Naive thymus-derived CD4-positive, alpha-beta T cell (primary cell): Measurements from ENCODE around the gene INCA1. TPM values are rescaled to one million over a fixed set of nuclear protein-coding genes. Genes with fewer than 3 reads are reported as not detected.

Source experiments
- ATAC-seq: fragments of 150-1000 bp; cut with Tn5 transposase; 2 replicates; pipeline ENCODE4 v1.10.0; 2021; ENCODE audit warnings: mild to moderate bottlenecking, moderate library complexity
- CTCF ChIA-PET: fragments of 350-600 bp; sonication (Branson Sonifier 250); formaldehyde crosslinking; loops from one replicate; lab custom pipeline; 2021; ENCODE audit warnings: antibody characterized with exemption; lab: Charles Lee
- POLR2A ChIA-PET: fragments of 350-600 bp; sonication (Branson Sonifier 250); formaldehyde crosslinking; loops from one replicate; lab custom pipeline; 2021; ENCODE audit warnings: antibody characterized with exemption, inconsistent platforms; lab: Charles Lee
- DNase-seq, 9 donors: peaks; one replicate each; pipeline versions ENCODE4 v3.0.0 to v3.0.0-alpha.2; 2020 to 2022; ENCODE audit warnings: mixed read lengths in 1 of 9
- H3K27ac ChIP-seq: one replicate; pipeline ENCODE4 v1.7.0; 2013; ENCODE audit warnings: mild to moderate bottlenecking, low read depth, low read length, moderate library complexity
- H3K27me3 ChIP-seq, 2 donors: one replicate each; pipeline ENCODE4 v1.7.0; 2013; ENCODE audit warnings: low read length in 2 of 2, mild to moderate bottlenecking in 2 of 2, moderate library complexity in 2 of 2; ENCODE audit not compliant: control insufficient read depth in 2 of 2, insufficient read depth in 2 of 2
- H3K36me3 ChIP-seq, 3 experiments: 1 replicate in 2 of 3; 2 replicates in 1 of 3; pipeline ENCODE4 v1.7.0; 2013; ENCODE audit warnings: low read length in 3 of 3, mild to moderate bottlenecking in 3 of 3, moderate library complexity in 1 of 3; ENCODE audit not compliant: insufficient read depth in 3 of 3, control insufficient read depth in 2 of 3
- H3K4me1 ChIP-seq, 2 donors: one replicate each; pipeline ENCODE4 v1.7.0; 2013; ENCODE audit warnings: low read length in 2 of 2, mild to moderate bottlenecking in 2 of 2, moderate library complexity in 1 of 2; ENCODE audit not compliant: control insufficient read depth in 2 of 2, insufficient read depth in 2 of 2
- H3K4me3 ChIP-seq: 2 replicates; pipeline ENCODE4 v1.7.0; 2013; ENCODE audit warnings: mild to moderate bottlenecking, low read length
- H3K9me3 ChIP-seq, 3 experiments: 1 replicate in 2 of 3; 2 replicates in 1 of 3; pipeline ENCODE4 v1.7.0; 2013; ENCODE audit warnings: low read length in 3 of 3; ENCODE audit not compliant: control insufficient read depth in 2 of 3
- H3K27ac Mint-ChIP-seq, 9 donors: one replicate each; pipeline ENCODE4 v1.8.0; 2020 to 2022; ENCODE audit warnings: mixed read lengths in 9 of 9, mild to moderate bottlenecking in 8 of 9, moderate library complexity in 5 of 9, inconsistent platforms in 2 of 9
- H3K27me3 Mint-ChIP-seq, 5 donors: one replicate each; pipeline ENCODE4 v1.8.0; 2021 to 2022; ENCODE audit warnings: mixed read lengths in 5 of 5, mild to moderate bottlenecking in 1 of 5
- H3K36me3 Mint-ChIP-seq, 5 donors: one replicate each; pipeline ENCODE4 v1.8.0; 2020 to 2022; ENCODE audit warnings: mixed read lengths in 5 of 5, mild to moderate bottlenecking in 3 of 5, inconsistent platforms in 1 of 5
- H3K4me1 Mint-ChIP-seq, 7 donors: one replicate each; pipeline ENCODE4 v1.8.0; 2020 to 2022; ENCODE audit warnings: mixed read lengths in 7 of 7, mild to moderate bottlenecking in 3 of 7, inconsistent platforms in 1 of 7
- H3K4me3 Mint-ChIP-seq, 10 donors: one replicate each; pipeline ENCODE4 v1.8.0; 2020 to 2022; ENCODE audit warnings: mild to moderate bottlenecking in 10 of 10, mixed read lengths in 10 of 10, moderate library complexity in 6 of 10, inconsistent platforms in 2 of 10
- H3K9me3 Mint-ChIP-seq, 11 donors: one replicate each; pipeline ENCODE4 v1.8.0; 2020 to 2022; ENCODE audit warnings: mixed read lengths in 11 of 11, mild to moderate bottlenecking in 4 of 11, inconsistent platforms in 1 of 11, moderate library complexity in 1 of 11
- intact Hi-C, 2 donors: fragments of 100-400 bp; cut with micrococcal nuclease; formaldehyde crosslinking; loops; one replicate each; pipeline ENCODE4 v1.15.1; 2023
- polyA plus RNA-seq, 2 donors: library from polyadenylated mRNA; unstranded; fragments of 300-500 nt; fragmentation: Illumina TruSeq; gene quantifications; one replicate each; pipeline ENCODE4 v1.2.3, GENCODE V29; 2021
- total RNA-seq, 6 experiments: library from RNA in 5 of 6; stranded (reverse) in 5 of 6; gene quantifications; 1 replicate in 5 of 6; 2 replicates in 1 of 6; pipeline ENCODE4 v1.2.3 and lab custom pipeline; 2021 to 2026

INCA1 gene
- total and polyA plus RNA-seq, 7 experiments from 2014 or later = 0.38 to 0.42 (median 0.41) TPM; not detected in 3

- H3K36me3 ChIP-seq = no peaks in the 10 kb centered on the region
- Mint-ChIP-seq H3K27me3 (peaks cover 0 to 7% (median 0%) of the 10 kb centered on the region in 5 donors), H3K4me3 (peak within 1 kb of the TSS in 2 of 10 donors; percentile 11 to 20), H3K9me3 (peaks cover 0 to 4% (median 0%) of the 10 kb centered on the region in 11 donors), H3K27ac (peak within 1 kb of the TSS in 2 of 9 donors; percentile 41 to 55), H3K36me3 (peaks cover 0 to 5% (median 0%) of the 10 kb centered on the region in 5 donors), H3K4me1 (peaks cover 5 to 35% (median 22%) of the 10 kb centered on the region in 7 donors)
- intact Hi-C loops = no loop called here
- H3K4me1 ChIP-seq = peaks cover 10 to 16% of the 10 kb centered on the region in 2 donors
- no peak within 1 kb of the TSS for H3K4me3 ChIP-seq
- H3K27ac ChIP-seq = no peak within 1 kb of the TSS
- DNase-seq = no peak
- H3K9me3 ChIP-seq = no peaks in the 10 kb centered on the region
- POLR2A ChIA-PET = interaction anchor here (1.1 kb wide), 1 partner anchor 27 kb away, joined by 5 read pairs; no protein-coding TSS in a partner anchor
- ATAC-seq = no peak
- no peaks in the 10 kb centered on the region for H3K27me3 ChIP-seq
- CTCF ChIA-PET = interaction anchor here (0.6 to 8.9 kb wide), 4 partner anchors 9 to 54 kb away, joined by 3 to 118 read pairs (median 6); no protein-coding TSS in a partner anchor
These were observed 38.0 kb upstream of the INCA1 start, which contains the start of gene SLC52A1 for GRCh38 chr17:5035315-5035714. SLC52A1 (minus strand) TSS chr17:5035426; CDS start chr17:5034606, 820 bp downstream.

- intact Hi-C loops = loop anchor here in 1 of 2 donors (5.0 kb wide), 1 partner anchor 47 kb away; the partner anchor contains the start of gene CAMTA2
- Histone ChIP-seq H3K27me3 (no peaks in the 10 kb centered on the region), H3K4me1 (peaks cover 10 to 17% of the 10 kb centered on the region in 2 donors), H3K27ac (no peak overlapping the region), H3K9me3 (no peaks in the 10 kb centered on the region), H3K36me3 (no peaks in the 10 kb centered on the region), H3K4me3 (no peak overlapping the region)
- ATAC-seq (no peak), DNase-seq (no peak)
- peaks cover 5 to 34% (median 22%) of the 10 kb centered on the region in 7 donors for H3K4me1 Mint-ChIP-seq
- POLR2A ChIA-PET = interaction anchor here (1.1 to 4.3 kb wide), 2 partner anchors 15 to 27 kb away, joined by 5 to 18 read pairs; no protein-coding TSS in a partner anchor
- H3K27me3 Mint-ChIP-seq = peaks cover 0 to 7% (median 0%) of the 10 kb centered on the region in 5 donors
- peaks cover 0 to 1% (median 0%) of the 10 kb centered on the region in 11 donors for H3K9me3 Mint-ChIP-seq
- CTCF ChIA-PET = interaction anchor here (0.7 to 8.9 kb wide), 5 partner anchors 10 to 619 kb away, joined by 3 to 118 read pairs (median 3); no protein-coding TSS in a partner anchor
- H3K36me3 Mint-ChIP-seq = peaks cover 0 to 2% (median 0%) of the 10 kb centered on the region in 5 donors
- H3K4me3 Mint-ChIP-seq = peak overlapping the region in 1 of 10 donors; percentile 20
- H3K27ac Mint-ChIP-seq = peak overlapping the region in 2 of 9 donors; percentile 41 to 55
These were observed 37.3 kb upstream of the INCA1 start for GRCh38 chr17:5034651-5035050.

- ChIA-PET POLR2A (interaction anchor here (1.1 to 4.3 kb wide), 2 partner anchors 15 to 28 kb away, joined by 5 to 18 read pairs; no protein-coding TSS in a partner anchor), CTCF (interaction anchor here (0.7 to 8.9 kb wide), 3 partner anchors 11 to 618 kb away, joined by 3 to 118 read pairs (median 4); no protein-coding TSS in a partner anchor)
- no peak overlapping the region for H3K27ac Mint-ChIP-seq
- no peaks in the 10 kb centered on the region for H3K36me3 ChIP-seq
- H3K27ac ChIP-seq = no peak overlapping the region
- intact Hi-C loops = loop anchor here in 1 of 2 donors (5.0 kb wide), 1 partner anchor 47 kb away; the partner anchor contains the start of gene CAMTA2
- DNase-seq (no peak), ATAC-seq (no peak)
- peaks cover 10 to 17% of the 10 kb centered on the region in 2 donors for H3K4me1 ChIP-seq
- peaks cover 5 to 32% (median 22%) of the 10 kb centered on the region in 7 donors for H3K4me1 Mint-ChIP-seq
- H3K4me3 ChIP-seq = no peak overlapping the region
- no peaks in the 10 kb centered on the region for H3K36me3 Mint-ChIP-seq
- H3K27me3 Mint-ChIP-seq = peaks cover 0 to 7% (median 0%) of the 10 kb centered on the region in 5 donors
- H3K27me3 ChIP-seq = no peaks in the 10 kb centered on the region
- no peaks in the 10 kb centered on the region for H3K9me3 ChIP-seq
- H3K4me3 Mint-ChIP-seq = peak overlapping the region in 1 of 10 donors; percentile 20
- no peaks in the 10 kb centered on the region for H3K9me3 Mint-ChIP-seq
These were observed 36.7 kb upstream of the INCA1 start for GRCh38 chr17:5034063-5034462.

- no peaks in the 10 kb centered on the region for H3K36me3 ChIP-seq
- H3K4me3 ChIP-seq = no peak overlapping the region
- Mint-ChIP-seq H3K27ac (no peak overlapping the region), H3K27me3 (peaks cover 0 to 7% (median 0%) of the 10 kb centered on the region in 5 donors), H3K4me1 (peaks cover 5 to 32% (median 22%) of the 10 kb centered on the region in 7 donors), H3K36me3 (no peaks in the 10 kb centered on the region), H3K9me3 (no peaks in the 10 kb centered on the region), H3K4me3 (peak overlapping the region in 1 of 10 donors; percentile 14)
- no peak for DNase-seq
- no peak for ATAC-seq
- intact Hi-C loops = loop anchor here in 1 of 2 donors (5.0 kb wide), 1 partner anchor 46 kb away; the partner anchor contains the start of gene CAMTA2
- ChIA-PET CTCF (interaction anchor here (1.1 to 8.9 kb wide), 2 partner anchors 19 to 28 kb away, joined by 3 to 118 read pairs; no protein-coding TSS in a partner anchor), POLR2A (interaction anchor here (4.3 kb wide), 1 partner anchor 16 kb away, joined by 18 read pairs; no protein-coding TSS in a partner anchor)
- peaks cover 10 to 17% of the 10 kb centered on the region in 2 donors for H3K4me1 ChIP-seq
- no peaks in the 10 kb centered on the region for H3K9me3 ChIP-seq
- H3K27ac ChIP-seq = no peak overlapping the region
- no peaks in the 10 kb centered on the region for H3K27me3 ChIP-seq
These were observed 36.2 kb upstream of the INCA1 start for GRCh38 chr17:5033352-5034015.

GRCh38 chr17:5032865-5033264, 35.5 kb upstream of the INCA1 start:
- Histone ChIP-seq H3K36me3 (no peaks in the 10 kb centered on the region), H3K27me3 (no peaks in the 10 kb centered on the region), H3K9me3 (no peaks in the 10 kb centered on the region), H3K27ac (no peak overlapping the region), H3K4me1 (peaks cover 10 to 17% of the 10 kb centered on the region in 2 donors), H3K4me3 (no peak overlapping the region)
- H3K36me3 Mint-ChIP-seq = no peaks in the 10 kb centered on the region
- DNase-seq (no peak), ATAC-seq (no peak)
- H3K9me3 Mint-ChIP-seq = no peaks in the 10 kb centered on the region
- H3K27me3 Mint-ChIP-seq = peaks cover 0 to 7% (median 0%) of the 10 kb centered on the region in 5 donors
- intact Hi-C loops = loop anchor here in 1 of 2 donors (5.0 kb wide), 1 partner anchor 46 kb away; the partner anchor contains the start of gene CAMTA2
- peaks cover 5 to 32% (median 23%) of the 10 kb centered on the region in 7 donors for H3K4me1 Mint-ChIP-seq
- ChIA-PET CTCF (interaction anchor here (1.1 to 8.9 kb wide), 4 partner anchors 17 to 52 kb away, joined by 3 to 118 read pairs (median 11); no protein-coding TSS in a partner anchor), POLR2A (interaction anchor here (1.9 to 4.3 kb wide), 4 partner anchors 9 to 30 kb away, joined by 5 to 22 read pairs (median 14); no protein-coding TSS in a partner anchor)
- H3K27ac Mint-ChIP-seq = peak overlapping the region in 1 of 9 donors; percentile 28
- H3K4me3 Mint-ChIP-seq = peak overlapping the region in 2 of 10 donors; percentile 7 to 49
